MCF 10A (cell line): Measurements from ENCODE around the gene AIFM2. TPM values are rescaled to one million over a fixed set of nuclear protein-coding genes. Genes with fewer than 3 reads are reported as not detected.

Experiments
- BruUV-seq: library from RNA; stranded (reverse); fragments of 400-500 nt; replicated peaks from 2 replicates; lab custom pipeline; 2021; lab: Mats Ljungman, UMichigan
- CTCF ChIA-PET: fragments of 300-600 bp; sonication (Branson Sonifier 250); formaldehyde crosslinking; extraction: SDS; loops from one replicate; lab custom pipeline; 2021; ENCODE audit warnings: antibody characterized with exemption, inconsistent platforms; lab: Yijun Ruan, JAX
- POLR2A ChIA-PET: fragments of 300-600, 350-650 bp; sonication (Branson Sonifier 250); formaldehyde crosslinking; extraction: SDS; loops from one replicate; lab custom pipeline; 2020; ENCODE audit warnings: antibody characterized with exemption, inconsistent platforms; lab: Yijun Ruan, JAX
- DNase-seq: peaks from one replicate; pipeline ENCODE4 v3.0.0-alpha.2; 2018; ENCODE audit not compliant: unreplicated experiment
- H3K27ac Mint-ChIP-seq: one replicate; pipeline ENCODE4 v1.8.0; 2022; ENCODE audit warnings: mild to moderate bottlenecking, low read depth, mixed read lengths; ENCODE audit not compliant: unreplicated experiment
- H3K27me3 Mint-ChIP-seq: one replicate; pipeline ENCODE4 v1.8.0; 2022; ENCODE audit warnings: mixed read lengths; ENCODE audit not compliant: insufficient read depth, unreplicated experiment
- H3K36me3 Mint-ChIP-seq: one replicate; pipeline ENCODE4 v1.8.0; 2022; ENCODE audit warnings: mild to moderate bottlenecking, moderate library complexity, mixed read lengths; ENCODE audit not compliant: insufficient read depth, unreplicated experiment
- H3K4me1 Mint-ChIP-seq: one replicate; pipeline ENCODE4 v1.8.0; 2022; ENCODE audit warnings: mixed read lengths; ENCODE audit not compliant: insufficient read depth, unreplicated experiment
- H3K4me3 Mint-ChIP-seq: one replicate; pipeline ENCODE4 v1.8.0; 2022; ENCODE audit warnings: mild to moderate bottlenecking, moderate library complexity, mixed read lengths; ENCODE audit not compliant: unreplicated experiment
- H3K9me3 Mint-ChIP-seq: one replicate; pipeline ENCODE4 v1.8.0; 2022; ENCODE audit warnings: mixed read lengths; ENCODE audit not compliant: unreplicated experiment
- CTCF ChIP-seq: fragments of 200-600 bp; IDR thresholded peaks from one replicate; pipeline ENCODE4 v1.8.0; 2022; ENCODE audit warnings: antibody characterized with exemption, mild to moderate bottlenecking; ENCODE audit not compliant: unreplicated experiment
- intact Hi-C: fragments of 100-400 bp; cut with micrococcal nuclease; formaldehyde crosslinking; loops from 2 replicates; pipeline ENCODE4 v1.14.1; 2022
- total RNA-seq: library from RNA; stranded (reverse); gene quantifications from 2 replicates; pipeline ENCODE4 v1.2.3, GENCODE V29; 2022

Gene AIFM2
- total RNA-seq, 1 experiment from 2014 or later: 19.2 TPM

GRCh38 chr10:70135684-70136083 is 3.1 kb upstream of the AIFM2 start:
- no peak for TF ChIP-seq CTCF
- H3K4me1 Mint-ChIP-seq: peaks cover 31% of the 10 kb centered on the region
- H3K36me3 Mint-ChIP-seq: peaks cover 16% of the 10 kb centered on the region
- ChIA-PET CTCF (interaction anchor here (0.5 to 3.0 kb wide), 6 partner anchors 10 to 1426 kb away, joined by 3 to 17 read pairs (median 6); partner anchors contain the start of gene TYSND1), POLR2A (interaction anchor here (0.6 to 2.4 kb wide), 4 partner anchors 10 to 348 kb away, joined by 3 to 25 read pairs (median 4); partner anchors contain the start of genes PPA1 and TYSND1)
- BruUV-seq: no TSS peak
- H3K27me3 Mint-ChIP-seq: no peaks in the 10 kb centered on the region
- H3K27ac Mint-ChIP-seq: no peak overlapping the region
- no peaks in the 10 kb centered on the region for H3K9me3 Mint-ChIP-seq
- H3K4me3 Mint-ChIP-seq: no peak overlapping the region
- no peak for DNase-seq
- intact Hi-C loops: no loop called here

GRCh38 chr10:70135046-70135445 is 2.4 kb upstream of the AIFM2 start:
- ChIA-PET POLR2A (interaction anchor here (0.6 to 3.3 kb wide), 5 partner anchors 11 to 348 kb away, joined by 3 to 33 read pairs (median 5); partner anchors contain the start of genes PPA1 and TYSND1), CTCF (interaction anchor here (0.6 to 3.0 kb wide), 3 partner anchors 11 to 82 kb away, joined by 4 to 17 read pairs (median 9); partner anchors contain the start of gene TYSND1)
- Mint-ChIP-seq H3K27me3 (no peaks in the 10 kb centered on the region), H3K4me1 (peaks cover 38% of the 10 kb centered on the region), H3K9me3 (no peaks in the 10 kb centered on the region), H3K36me3 (peaks cover 10% of the 10 kb centered on the region), H3K4me3 (no peak overlapping the region), H3K27ac (no peak overlapping the region)
- intact Hi-C loops: no loop called here
- BruUV-seq: no TSS peak
- TF ChIP-seq CTCF: no peak
- DNase-seq: peak; percentile 21

DNA sequence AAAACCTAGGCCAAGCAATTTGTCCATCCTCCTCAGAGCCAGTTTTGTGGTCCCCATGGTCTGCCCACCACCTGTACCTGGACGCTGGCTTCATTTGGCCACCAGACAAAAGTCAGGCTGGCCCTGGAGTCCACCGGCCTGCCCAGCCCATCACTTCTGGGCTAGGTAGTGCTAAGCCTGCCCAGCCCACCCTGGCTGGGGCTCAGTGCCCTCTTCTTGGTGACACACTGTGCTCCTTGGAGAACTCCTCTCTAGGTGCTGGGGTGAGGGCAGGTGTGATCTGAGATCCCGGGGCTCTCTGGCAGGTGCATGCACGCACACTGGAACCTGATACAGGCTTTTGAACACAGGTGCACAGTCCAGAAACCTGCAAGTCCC is 1.1 kb downstream of the AIFM2 start:
- TF ChIP-seq CTCF: no peak
- peak overlapping the region; percentile 91 for H3K27ac Mint-ChIP-seq
- ChIA-PET CTCF (interaction anchor here (8.0 kb wide), 1 partner anchor 14 kb away, joined by 81 read pairs; no protein-coding TSS in a partner anchor), POLR2A (interaction anchor here (0.6 to 3.3 kb wide), 7 partner anchors 9 to 110 kb away, joined by 3 to 33 read pairs (median 3); partner anchors contain the start of gene TYSND1)
- peak; percentile 11 for DNase-seq
- no peaks in the 10 kb centered on the region for H3K27me3 Mint-ChIP-seq
- no peaks in the 10 kb centered on the region for H3K36me3 Mint-ChIP-seq
- intact Hi-C loops: no loop called here
- BruUV-seq: TSS peak; percentile 78
- no peaks in the 10 kb centered on the region for H3K9me3 Mint-ChIP-seq
- H3K4me3 Mint-ChIP-seq: peak overlapping the region; percentile 81
- H3K4me1 Mint-ChIP-seq: peaks cover 26% of the 10 kb centered on the region

GRCh38 chr10:70130878-70131559 is 1.6 kb downstream of the AIFM2 start:
- Mint-ChIP-seq H3K27me3 (no peaks in the 10 kb centered on the region), H3K36me3 (no peaks in the 10 kb centered on the region), H3K4me3 (peak overlapping the region; percentile 81), H3K4me1 (peaks cover 26% of the 10 kb centered on the region), H3K9me3 (no peaks in the 10 kb centered on the region), H3K27ac (peak overlapping the region; percentile 91)
- POLR2A ChIA-PET: interaction anchor here (0.6 to 1.9 kb wide), 6 partner anchors 10 to 109 kb away, joined by 3 to 6 read pairs (median 3); partner anchors contain the start of gene TYSND1
- BruUV-seq: no TSS peak
- intact Hi-C loops: no loop called here
- DNase-seq: peak; percentile 66
- CTCF ChIA-PET: interaction anchor here (0.6 to 8.0 kb wide), 5 partner anchors 14 to 248 kb away, joined by 3 to 81 read pairs (median 8); partner anchors contain the start of gene TYSND1
- no peak for TF ChIP-seq CTCF
